HG03520 (cell line): ENCODE measurements around the gene BRAT1.
"Not testable (repeated sequence)": the region's sequence is repeated elsewhere in the genome, so short reads cannot be mapped to it uniquely, and the experiment has no call there.

ENCODE experiments used
- ATAC-seq: cut with Tn5 transposase; IDR thresholded peaks from one replicate; pipeline ENCODE4 v1.9.1; 2021; ENCODE audit warnings: mild to moderate bottlenecking, moderate library complexity; ENCODE audit not compliant: unreplicated experiment

BRAT1 gene

GRCh38 chr7:2539031-2539911, 16.1 kb downstream of the BRAT1 start:
- no peak for ATAC-seq

GRCh38 chr7:2537981-2538851, 17.1 kb downstream of the BRAT1 start:
- ATAC-seq, result no peak

- not testable (repeated sequence) for ATAC-seq
Observed at GRCh38 chr7:2535872-2536627, 19.3 kb downstream of the BRAT1 start.

GRCh38 chr7:2534214-2534613, 21.1 kb downstream of the BRAT1 start:
- not testable (repeated sequence) for ATAC-seq

- not testable (repeated sequence) for ATAC-seq
Observed at GRCh38 chr7:2533566-2533965, 21.8 kb downstream of the BRAT1 start.

GRCh38 chr7:2532816-2533215, 22.5 kb downstream of the BRAT1 start:
- not testable (repeated sequence) for ATAC-seq

- ATAC-seq, result not testable (repeated sequence)
Observed at GRCh38 chr7:2532199-2532772, 23.0 kb downstream of the BRAT1 start.

- ATAC-seq, result not testable (repeated sequence)
Observed at GRCh38 chr7:2531796-2532110, 23.6 kb downstream of the BRAT1 start.

- not testable (repeated sequence) for ATAC-seq
Observed at GRCh38 chr7:2530994-2531795, 24.1 kb downstream of the BRAT1 start.

- ATAC-seq, result no peak
Observed at GRCh38 chr7:2530071-2530987, 25.0 kb downstream of the BRAT1 start.

GRCh38 chr7:2529161-2530070, 25.9 kb downstream of the BRAT1 start:
- no peak for ATAC-seq

- no peak for ATAC-seq
Observed at GRCh38 chr7:2528481-2529095, 26.7 kb downstream of the BRAT1 start.

GRCh38 chr7:2527505-2528467, 27.5 kb downstream of the BRAT1 start:
- no peak for ATAC-seq

- no peak for ATAC-seq
Observed at GRCh38 chr7:2526659-2527504, 28.4 kb downstream of the BRAT1 start.
